Ecto neural progenitor cell (in vitro differentiated cells): ENCODE data around the gene HNRNPCL2.
"Not testable (repeated sequence)": the region's sequence is repeated elsewhere in the genome, so short reads cannot be mapped to it uniquely, and the experiment has no call there.

Source experiments
- DNase-seq: peaks from one replicate; pipeline ENCODE4 v3.0.0-alpha.2; 2018; ENCODE audit warnings: low spot score

HNRNPCL2 gene

DNA sequence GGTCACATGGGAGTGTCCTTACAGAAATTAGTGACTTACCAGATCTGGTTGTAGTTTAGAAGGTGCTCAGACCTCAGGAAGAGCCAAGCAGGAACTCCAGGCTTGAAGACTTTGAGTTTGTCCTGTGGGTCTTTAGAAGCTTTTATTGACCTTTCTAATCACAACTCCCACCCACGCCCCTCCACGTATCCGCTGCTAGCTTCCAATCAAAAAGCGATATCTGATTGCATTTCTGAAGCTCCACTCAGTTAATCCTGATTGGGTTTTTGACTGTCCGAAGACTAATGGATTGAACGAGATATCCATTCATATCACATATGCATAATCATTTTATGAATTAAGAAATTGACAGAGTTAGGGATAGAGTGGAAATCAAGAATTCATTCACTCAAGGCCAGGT, at the start of gene HNRNPCL2:
Gene HNRNPCL2 (minus strand): TSS at position 101 of the 400 bp plus-strand sequence. CDS start 454 bp downstream, outside the sequence.
- DNase-seq: not testable (repeated sequence)

- DNase-seq: not testable (repeated sequence)
Measured at GRCh38 chr1:13165531-13165930, 48.9 kb upstream of the HNRNPCL2 start, which contains the start of gene HNRNPCL4. HNRNPCL4 (minus strand) TSS chr1:13165631; CDS start chr1:13165467, 164 bp downstream.

DNA sequence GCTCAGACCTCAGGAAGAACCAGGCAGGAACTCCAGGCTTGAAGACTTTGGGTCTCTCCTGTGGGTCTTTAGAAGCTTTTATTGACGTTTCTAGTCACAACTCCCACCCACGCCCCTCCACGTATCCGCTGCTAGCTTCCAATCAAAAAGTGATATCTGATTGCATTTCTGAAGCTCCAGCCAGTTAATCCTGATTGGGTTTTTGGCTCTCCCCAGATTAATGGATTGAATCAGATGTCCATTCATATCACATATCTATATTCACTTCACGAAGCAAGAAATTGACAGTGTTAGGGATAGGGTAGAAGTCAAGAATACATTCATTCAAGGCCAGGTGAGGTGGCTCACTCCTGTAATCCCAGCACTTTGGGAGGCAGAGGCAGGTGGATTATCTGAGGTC, 39.3 kb upstream of the HNRNPCL2 start, which contains the start of gene PRAMEF26:
Gene PRAMEF26 (minus strand): TSS at position 101 of the 400 bp plus-strand sequence. CDS start 2,914 bp downstream, outside the sequence.
- not testable (repeated sequence) for DNase-seq

DNA sequence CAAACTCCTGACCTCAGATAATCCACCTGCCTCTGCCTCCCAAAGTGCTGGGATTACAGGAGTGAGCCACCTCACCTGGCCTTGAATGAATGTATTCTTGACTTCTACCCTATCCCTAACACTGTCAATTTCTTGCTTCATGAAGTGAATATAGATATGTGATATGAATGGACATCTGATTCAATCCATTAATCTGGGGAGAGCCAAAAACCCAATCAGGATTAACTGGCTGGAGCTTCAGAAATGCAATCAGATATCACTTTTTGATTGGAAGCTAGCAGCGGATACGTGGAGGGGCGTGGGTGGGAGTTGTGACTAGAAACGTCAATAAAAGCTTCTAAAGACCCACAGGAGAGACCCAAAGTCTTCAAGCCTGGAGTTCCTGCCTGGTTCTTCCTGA, 46.2 kb downstream of the HNRNPCL2 start, which contains the start of gene PRAMEF25:
Gene PRAMEF25 (plus strand): TSS at position 301 of the 400 bp plus-strand sequence. CDS start 2,920 bp downstream, outside the sequence.
- DNase-seq: not testable (repeated sequence)
